IMR-90 (cell line): ENCODE measurements around the gene GPR89B. TPM values are rescaled to one million over a fixed set of nuclear protein-coding genes. Genes with fewer than 3 reads are reported as not detected.
"Not testable (repeated sequence)": the region's sequence is repeated elsewhere in the genome, so short reads cannot be mapped to it uniquely, and the experiment has no call there.

Source experiments
- ATAC-seq: fragments of 200-7000 bp; cut with Tn5 transposase; 2 replicates; pipeline ENCODE4 v1.9.1; 2020; ENCODE audit warnings: low read depth, mild to moderate bottlenecking, moderate library complexity
- BruUV-seq: library from RNA; stranded (reverse); fragments of 400-500 nt; replicated peaks from 2 replicates; lab custom pipeline; 2021; lab: Mats Ljungman, UMichigan
- CTCF ChIA-PET: fragments of 300-600 bp; formaldehyde crosslinking; extraction: SDS; loops from one replicate; lab custom pipeline; 2021; ENCODE audit warnings: antibody characterized with exemption; lab: Yijun Ruan, JAX
- POLR2A ChIA-PET: fragments of 300-600 bp; sonication (Branson Sonifier 250); formaldehyde crosslinking; loops from one replicate; lab custom pipeline; 2022; ENCODE audit warnings: antibody characterized with exemption; ENCODE audit not compliant: unreplicated experiment; lab: Charles Lee
- DNase-seq: peaks from one replicate; pipeline ENCODE4 v3.0.0; 2013
- H2AFZ ChIP-seq: replicated peaks from 2 replicates; pipeline ENCODE3; 2013; ENCODE audit warnings: low read length, mild to moderate bottlenecking; ENCODE audit not compliant: poor library complexity
- H2AK5ac ChIP-seq: 2 replicates; pipeline ENCODE4 v1.6.1; 2013; ENCODE audit warnings: low read depth, low read length, inconsistent platforms
- H2AK9ac ChIP-seq: replicated peaks from 2 replicates; pipeline ENCODE3; 2013; ENCODE audit warnings: mild to moderate bottlenecking, low read depth, low read length, moderate library complexity; ENCODE audit not compliant: poor library complexity
- H2BK120ac ChIP-seq: 2 replicates; pipeline ENCODE4 v1.6.1; 2013; ENCODE audit warnings: low read depth, low read length, inconsistent platforms
- H2BK15ac ChIP-seq: 3 replicates; pipeline ENCODE4 v1.6.1; 2013; ENCODE audit warnings: low read depth, low read length, inconsistent platforms
- H2BK20ac ChIP-seq: 2 replicates; pipeline ENCODE4 v1.6.1; 2013; ENCODE audit warnings: low read depth, mild to moderate bottlenecking, inconsistent platforms, low read length, moderate library complexity
- H2BK5ac ChIP-seq: 2 replicates; pipeline ENCODE4 v1.6.1; 2013; ENCODE audit warnings: mild to moderate bottlenecking, low read depth, low read length, inconsistent platforms; ENCODE audit not compliant: poor library complexity, severe bottlenecking
- H3K14ac ChIP-seq: replicated peaks from 2 replicates; pipeline ENCODE4 v1.6.1; 2013; ENCODE audit warnings: low read depth, low read length, inconsistent platforms
- H3K18ac ChIP-seq: 2 replicates; pipeline ENCODE4 v1.6.1; 2013; ENCODE audit warnings: low read depth, low read length, control low read depth
- H3K23ac ChIP-seq: 2 replicates; pipeline ENCODE4 v1.6.1; 2013; ENCODE audit warnings: low read depth, low read length, inconsistent platforms
- H3K27ac ChIP-seq: 2 replicates; pipeline ENCODE4 v1.5.1; 2013; ENCODE audit warnings: mild to moderate bottlenecking, control low read depth, low read length; ENCODE audit not compliant: insufficient read depth
- H3K27me3 ChIP-seq: 2 replicates; pipeline ENCODE4 v1.6.1; 2013; ENCODE audit warnings: low read length; ENCODE audit not compliant: control insufficient read depth, insufficient read depth
- H3K36me3 ChIP-seq: 2 replicates; pipeline ENCODE4 v1.6.1; 2013; ENCODE audit warnings: low read length, mixed read lengths; ENCODE audit not compliant: control insufficient read depth, insufficient read depth
- H3K4ac ChIP-seq: 2 replicates; pipeline ENCODE4 v1.6.1; 2013; ENCODE audit warnings: low read depth, low read length, inconsistent platforms
- H3K4me1 ChIP-seq: 2 replicates; pipeline ENCODE4 v1.6.1; 2013; ENCODE audit warnings: low read length, mixed read lengths; ENCODE audit not compliant: control insufficient read depth, insufficient read depth
- H3K4me2 ChIP-seq: 2 replicates; pipeline ENCODE4 v1.6.1; 2013; ENCODE audit warnings: low read depth, mild to moderate bottlenecking, control low read depth, low read length, moderate library complexity
- H3K4me3 ChIP-seq: 2 replicates; pipeline ENCODE4 v1.5.1; 2013; ENCODE audit warnings: low read depth, mild to moderate bottlenecking, control low read depth, low read length, moderate library complexity; ENCODE audit not compliant: insufficient read depth
- H3K56ac ChIP-seq: 2 replicates; pipeline ENCODE4 v1.6.1; 2013; ENCODE audit warnings: low read length, inconsistent platforms; ENCODE audit not compliant: insufficient read depth; ENCODE audit errors: extremely low read depth
- H3K79me1 ChIP-seq, 2 experiments: 2 replicates each; pipeline ENCODE4 v1.6.1; 2013; ENCODE audit warnings: low read length in 2 of 2, inconsistent platforms in 1 of 2, low read depth in 1 of 2
- H3K9ac ChIP-seq: 2 replicates; pipeline ENCODE4 v1.6.1; 2013; ENCODE audit warnings: low read depth, low read length, control low read depth
- H3K9me1 ChIP-seq: 2 replicates; pipeline ENCODE4 v1.6.1; 2013; ENCODE audit warnings: low read length, inconsistent platforms; ENCODE audit not compliant: insufficient read depth
- H3K9me3 ChIP-seq: 2 replicates; pipeline ENCODE4 v1.6.1; 2013; ENCODE audit warnings: low read length; ENCODE audit not compliant: control insufficient read depth, insufficient read depth
- H4K20me1 ChIP-seq: 2 replicates; pipeline ENCODE4 v1.6.1; 2013; ENCODE audit warnings: low read length, inconsistent platforms; ENCODE audit not compliant: insufficient read depth
- H4K5ac ChIP-seq: 2 replicates; pipeline ENCODE4 v1.6.1; 2013; ENCODE audit warnings: mild to moderate bottlenecking, low read depth, low read length, control low read depth
- H4K8ac ChIP-seq, 2 experiments: 2 replicates each; pipeline ENCODE4 v1.6.1; 2013; ENCODE audit warnings: low read depth in 2 of 2, low read length in 2 of 2, control low read depth in 1 of 2, inconsistent platforms in 1 of 2
- H4K91ac ChIP-seq: 2 replicates; pipeline ENCODE4 v1.6.1; 2013; ENCODE audit warnings: low read depth, low read length, inconsistent platforms; ENCODE audit not compliant: insufficient read depth
- WGBS, 2 experiments: methylation state at CpG; one replicate each; pipeline versions ENCODE4 v1.1.5 to v1.1.7; 2013; ENCODE audit warnings: missing lambda C conversion rate in 2 of 2; ENCODE audit not compliant: insufficient read length in 1 of 2; ENCODE audit errors: extremely low coverage in 2 of 2; 5-methylcytosine and 5-hydroxymethylcytosine counted together
- dilution Hi-C: fragments of 300-500 bp; cut with HindIII; formaldehyde crosslinking; loops from one replicate; pipeline ENCODE4 v1.14.3; 2018; ENCODE audit warnings: low sequenced_read_pairs; ENCODE audit not compliant: unreplicated experiment
- in situ Hi-C: fragments of 300-500 bp; cut with MboI; formaldehyde crosslinking; loops from 3 replicates; pipeline ENCODE4 v1.14.3; 2019; ENCODE audit warnings: low sequenced_read_pairs, inconsistent platforms, mixed read lengths
- intact Hi-C: fragments of 100-400 bp; cut with micrococcal nuclease; formaldehyde crosslinking; loops from 2 replicates; pipeline ENCODE4 v1.10.0; 2022
- polyA plus RNA-seq, 3 experiments: library from polyadenylated mRNA; depleted of rRNA; stranded (reverse); fragments of >200 nt; gene quantifications; 2 replicates each; pipeline ENCODE4 v1.2.3, GENCODE V29; 2012; ENCODE audit warnings: low replicate concordance in 1 of 3
- total RNA-seq: library from RNA; depleted of rRNA; stranded (reverse); fragments of >200 nt; gene quantifications from 2 replicates; pipeline ENCODE4 v1.2.3, GENCODE V29; 2012

The GPR89B gene
- total and polyA plus RNA-seq, 2 of the 4 experiments (the other 2 are of a cell fraction): 9.4 to 13.1 TPM

GRCh38 chr1:147942563-147942962 is 14.3 kb downstream of the GPR89B start:
- H3K23ac ChIP-seq, H2BK15ac ChIP-seq, H2AFZ ChIP-seq, H2BK5ac ChIP-seq, H3K14ac ChIP-seq, POLR2A ChIA-PET, H4K91ac ChIP-seq, H3K4me1 ChIP-seq, H3K56ac ChIP-seq, H3K9me1 ChIP-seq, H3K18ac ChIP-seq, H3K9ac ChIP-seq, H4K8ac ChIP-seq, H2BK20ac ChIP-seq, H3K4ac ChIP-seq, ATAC-seq, H3K4me2 ChIP-seq, H3K27me3 ChIP-seq, H3K79me1 ChIP-seq, in situ Hi-C loops, H2AK5ac ChIP-seq, H3K9me3 ChIP-seq, intact Hi-C loops, H2BK120ac ChIP-seq, DNase-seq, H3K36me3 ChIP-seq, dilution Hi-C loops, CTCF ChIA-PET, H3K27ac ChIP-seq, H4K5ac ChIP-seq, BruUV-seq, H4K20me1 ChIP-seq, H2AK9ac ChIP-seq, H3K4me3 ChIP-seq: not testable (repeated sequence)
- no CpG with 5 or more reads among the region's 1 CpG for WGBS, 2 experiments

GRCh38 chr1:147949517-147949916 is 21.3 kb downstream of the GPR89B start:
- in situ Hi-C loops, H3K79me1 ChIP-seq, CTCF ChIA-PET, POLR2A ChIA-PET, H4K91ac ChIP-seq, H3K27me3 ChIP-seq, H2AFZ ChIP-seq, H4K20me1 ChIP-seq, H3K4ac ChIP-seq, H3K4me3 ChIP-seq, H3K14ac ChIP-seq, H3K4me2 ChIP-seq, H3K9me3 ChIP-seq, H3K56ac ChIP-seq, BruUV-seq, H2AK5ac ChIP-seq, H3K9ac ChIP-seq, H2BK120ac ChIP-seq, H3K18ac ChIP-seq, dilution Hi-C loops, H2AK9ac ChIP-seq, H4K8ac ChIP-seq, H3K27ac ChIP-seq, ATAC-seq, H2BK15ac ChIP-seq, H2BK20ac ChIP-seq, H3K9me1 ChIP-seq, DNase-seq, H2BK5ac ChIP-seq, intact Hi-C loops, H3K23ac ChIP-seq, H4K5ac ChIP-seq, H3K4me1 ChIP-seq, H3K36me3 ChIP-seq: not testable (repeated sequence)
- no CpG with 5 or more reads among the region's 35 CpGs for WGBS, 2 experiments
